Left hindlimb (tissue), 1 donor: ENCODE data around the gene TCHP.
A peak's percentile ranks its signal among the peaks of the same experiment; 100 is the strongest.
"Not testable (repeated sequence)": the region's sequence is repeated elsewhere in the genome, so short reads cannot be mapped to it uniquely, and the experiment has no call there.

Source experiments
- DNase-seq: peaks from one replicate; pipeline ENCODE4 v3.0.0-alpha.2; 2018

The TCHP gene

DNA sequence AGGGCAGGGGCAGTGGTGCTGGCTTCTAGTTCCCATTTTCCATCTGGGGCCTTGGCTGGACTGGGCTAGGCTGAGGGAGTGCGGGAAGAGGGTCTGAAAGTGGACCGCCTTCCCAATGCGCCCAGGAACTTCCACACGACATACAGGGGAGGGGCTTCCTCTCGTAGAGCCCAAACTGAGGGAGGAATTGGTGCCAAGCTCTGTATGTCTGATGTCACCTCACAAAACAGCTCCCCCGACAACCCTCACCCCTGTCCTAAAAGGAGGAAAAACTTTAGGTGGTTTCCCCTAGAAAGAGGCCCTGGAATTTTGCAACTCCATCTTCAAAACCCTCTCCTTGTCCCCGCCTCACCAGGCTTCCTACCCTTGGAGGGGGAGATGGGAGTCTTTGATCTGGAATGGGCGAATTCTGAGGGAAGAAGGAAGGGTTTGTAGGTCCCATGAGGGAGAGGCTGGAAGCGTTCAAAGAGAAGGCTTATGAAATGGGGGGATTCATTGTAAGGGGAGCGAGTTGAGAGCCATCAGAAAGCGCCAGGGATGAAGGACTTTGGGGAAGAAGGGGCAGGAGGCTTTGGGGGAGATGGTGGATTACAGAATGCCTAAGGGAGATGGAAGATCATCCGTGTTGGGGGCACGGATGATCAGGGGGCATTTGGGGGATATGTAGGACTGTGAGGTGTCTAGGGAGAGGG, 20.6 kb upstream of the TCHP start:
- peak; percentile 44 for DNase-seq

DNA sequence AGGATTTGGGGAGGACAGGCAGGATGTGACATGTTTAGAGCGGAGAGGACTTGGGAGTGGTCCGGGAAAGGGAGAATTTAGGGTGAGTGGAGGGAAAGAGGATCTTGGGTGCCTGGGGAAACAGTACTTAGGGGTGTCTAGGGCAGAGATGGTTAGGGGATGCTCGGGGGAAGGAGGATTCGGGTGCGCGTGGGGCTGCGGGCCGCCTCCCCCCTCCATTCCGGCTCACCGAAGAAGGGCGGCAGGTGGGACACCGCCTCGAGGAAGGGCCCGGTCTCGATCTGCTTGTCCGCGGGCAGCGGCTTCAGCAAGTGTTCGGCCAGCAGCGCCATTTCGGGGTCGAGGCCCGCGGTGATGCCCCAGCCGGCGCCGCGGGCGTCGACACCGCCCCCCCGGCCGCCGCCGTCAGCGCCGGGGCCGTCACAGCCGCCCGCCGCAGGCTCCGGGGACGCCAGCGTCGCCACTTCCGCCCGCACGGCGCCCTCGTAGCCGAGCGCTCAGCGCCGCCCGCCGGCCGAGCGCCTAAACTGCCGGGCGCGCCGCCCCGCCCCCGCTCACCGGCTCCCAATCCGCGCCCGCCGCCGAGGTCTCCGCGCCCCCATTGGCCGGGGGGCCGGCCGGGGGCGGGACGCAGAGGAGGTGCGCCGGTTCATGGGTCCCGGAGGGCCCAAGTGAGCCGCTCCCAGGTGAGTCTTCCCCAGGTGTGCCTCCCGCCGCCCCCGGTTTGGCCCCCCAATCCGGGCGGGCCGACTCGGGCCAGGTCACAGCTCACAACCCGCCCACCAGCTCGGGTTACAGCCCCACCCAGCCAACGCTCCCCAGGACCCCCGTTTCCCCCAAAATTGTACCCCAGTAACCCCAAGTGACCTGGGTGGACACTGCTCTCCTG, 19.8 kb upstream of the TCHP start, which contains the start of gene GLTP:
Gene GLTP (minus strand): TSS at position 499 of the 889 bp plus-strand sequence. CDS start 167 bp downstream, at position 332.
- peak; percentile 90 for DNase-seq

DNA sequence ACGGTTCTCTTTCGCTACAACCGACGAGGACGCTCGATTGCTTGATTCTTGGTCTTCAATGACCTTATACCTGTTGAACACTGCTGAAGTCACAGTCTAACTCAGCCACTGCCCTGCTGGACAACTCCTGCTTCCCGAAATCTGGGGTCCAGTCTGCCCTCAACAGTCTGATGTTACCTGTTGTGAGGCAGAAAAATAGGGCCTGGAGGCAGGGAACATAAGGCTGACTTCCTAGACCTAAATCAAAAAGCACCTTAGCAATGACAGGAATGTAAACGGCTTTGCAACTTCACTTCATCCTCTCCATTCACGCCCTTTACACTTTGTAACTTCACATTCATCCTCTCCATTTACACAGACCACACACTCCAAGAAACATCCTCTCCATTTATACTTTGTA, 19.1 kb upstream of the TCHP start:
- no peak for DNase-seq

DNA sequence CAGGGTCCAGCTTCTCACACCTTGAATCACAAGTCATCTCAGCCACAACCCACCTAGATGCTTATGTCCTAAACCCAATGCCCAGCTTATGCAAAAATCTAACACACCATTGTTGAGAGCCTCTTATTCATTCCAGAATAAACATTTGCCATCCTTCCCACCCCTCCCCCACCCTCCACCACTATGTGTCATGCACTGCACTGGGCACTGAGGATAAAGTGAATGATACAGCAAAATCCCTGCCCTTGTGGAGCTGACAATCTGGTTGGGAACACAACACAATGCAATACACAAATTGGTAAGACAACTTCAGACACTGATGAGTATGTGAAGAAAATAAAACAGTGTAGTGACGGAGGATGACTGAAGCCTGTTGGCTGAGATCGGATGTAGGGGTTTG, 18.3 kb upstream of the TCHP start:
- no peak for DNase-seq

DNA sequence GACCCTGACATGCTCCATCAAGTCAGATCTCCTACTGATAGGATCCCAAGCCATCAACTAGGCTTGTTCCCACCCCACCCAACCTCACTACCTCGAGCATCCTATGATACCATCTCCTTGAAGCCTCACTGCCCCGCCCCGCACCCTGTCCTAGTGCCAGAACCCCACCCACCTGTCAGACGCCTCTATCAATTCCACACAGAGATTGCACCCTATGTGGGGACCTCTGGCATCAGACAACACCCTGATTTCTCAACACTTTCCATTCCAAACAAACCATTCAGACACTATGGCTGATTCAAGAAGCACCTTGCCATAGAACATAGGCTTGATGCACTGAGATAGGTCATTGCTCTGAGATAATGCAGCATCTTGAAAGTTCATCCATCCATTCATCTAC, 16.6 kb upstream of the TCHP start:
- no peak for DNase-seq

DNA sequence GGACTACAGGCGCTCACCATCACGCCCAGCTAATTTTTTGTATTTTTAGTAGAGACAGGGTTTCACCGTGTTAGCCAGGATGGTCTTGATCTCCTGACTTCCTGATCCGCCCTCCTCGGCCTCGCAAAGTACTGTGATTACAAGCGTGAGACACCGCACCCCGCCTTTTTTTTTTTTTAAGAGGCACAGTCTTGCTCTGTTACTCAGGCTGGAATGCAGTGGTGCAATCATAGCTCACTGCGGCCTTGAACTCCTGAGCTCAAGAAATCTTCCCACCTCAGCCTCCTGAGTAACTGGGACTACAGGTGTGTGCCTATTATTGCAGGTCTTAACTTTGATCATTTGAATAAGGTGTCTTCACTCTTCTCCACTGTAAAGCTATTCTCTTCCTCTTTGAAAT, 14.5 kb upstream of the TCHP start:
- no peak for DNase-seq

DNA sequence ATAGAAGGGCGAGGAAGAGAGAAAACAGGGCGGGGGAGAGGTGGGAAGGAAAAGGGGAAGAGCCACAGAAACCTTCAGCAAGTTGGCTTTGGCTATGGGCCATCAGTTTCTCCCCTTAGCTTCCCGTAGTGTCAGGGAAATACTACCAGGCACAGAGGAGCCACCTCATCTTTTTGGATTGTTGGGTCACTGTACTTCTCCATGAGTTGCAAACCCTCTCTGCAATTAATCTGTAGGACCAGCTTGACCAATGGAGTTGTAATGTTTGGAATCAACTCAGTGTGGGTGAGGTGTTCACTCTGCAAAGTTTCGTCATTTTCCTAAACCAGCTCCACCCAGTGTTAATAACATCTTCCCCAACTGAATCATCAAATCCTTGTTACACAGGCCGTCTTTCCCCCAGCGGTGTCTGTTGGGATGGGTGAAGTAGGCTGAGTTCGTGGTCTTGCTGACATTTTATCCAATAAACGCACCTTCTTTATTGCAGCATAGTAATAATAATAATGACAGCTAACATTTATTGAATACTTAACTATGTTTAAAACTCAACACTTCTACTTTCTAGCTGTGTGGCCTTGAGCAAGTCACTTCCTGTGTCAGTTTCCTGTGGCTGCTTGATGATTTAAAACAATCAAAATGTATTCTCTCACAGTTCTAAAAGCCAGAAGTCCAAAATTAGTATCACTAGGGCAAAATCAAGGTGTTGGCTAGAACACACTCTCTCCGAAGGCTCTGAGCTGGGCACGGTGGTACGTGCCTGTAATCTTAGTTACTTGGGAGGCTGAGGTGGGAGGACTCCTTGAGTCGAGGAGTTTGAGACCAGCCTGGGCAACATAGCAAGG, 11.7 kb upstream of the TCHP start:
- no peak for DNase-seq

DNA sequence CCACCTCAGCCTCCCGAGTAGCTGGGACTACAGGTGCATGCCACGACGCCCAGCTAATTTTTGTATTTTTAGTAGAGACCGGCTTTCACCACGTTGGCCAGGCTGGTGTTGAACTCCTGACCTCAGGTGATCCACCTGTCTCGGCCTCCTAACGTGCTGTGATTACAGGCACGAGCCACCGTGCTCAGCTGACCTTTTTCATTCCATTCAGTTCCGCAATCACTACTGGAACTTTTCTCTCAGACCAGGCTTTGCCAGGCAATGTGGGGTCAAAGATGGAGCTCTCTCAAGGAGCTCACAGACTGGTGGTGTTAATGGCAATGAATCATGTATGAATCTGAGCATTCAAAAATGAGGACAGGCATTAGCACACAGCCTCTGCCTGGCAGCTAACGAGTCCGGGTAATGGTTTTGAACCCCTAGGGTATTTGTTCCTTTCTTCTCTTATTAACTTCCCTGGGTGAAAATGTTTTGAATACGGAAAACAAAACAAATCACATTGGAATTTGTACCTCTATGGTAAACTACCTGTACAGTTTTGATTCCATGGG, 9.4 kb upstream of the TCHP start:
- no peak for DNase-seq

DNA sequence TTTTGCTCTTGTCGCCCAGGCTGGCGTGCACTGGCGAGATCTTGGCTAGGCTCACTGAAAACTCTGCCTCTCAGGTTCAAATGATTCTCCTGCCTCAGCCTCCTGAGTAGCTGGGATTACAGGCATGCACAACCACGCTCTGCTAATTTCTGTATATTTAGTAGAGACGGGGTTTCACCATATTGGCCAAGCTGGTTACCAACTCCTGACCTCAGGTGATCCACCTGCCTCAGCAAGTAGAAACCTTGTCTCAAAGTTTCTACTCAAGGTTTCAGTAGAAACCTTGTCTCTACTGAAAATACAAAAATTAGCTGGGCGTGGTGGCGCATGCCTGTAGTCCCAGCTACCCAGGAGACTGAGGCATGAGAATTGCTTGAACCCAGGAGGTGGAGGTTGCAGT, 8.3 kb upstream of the TCHP start:
- DNase-seq, result not testable (repeated sequence)

DNA sequence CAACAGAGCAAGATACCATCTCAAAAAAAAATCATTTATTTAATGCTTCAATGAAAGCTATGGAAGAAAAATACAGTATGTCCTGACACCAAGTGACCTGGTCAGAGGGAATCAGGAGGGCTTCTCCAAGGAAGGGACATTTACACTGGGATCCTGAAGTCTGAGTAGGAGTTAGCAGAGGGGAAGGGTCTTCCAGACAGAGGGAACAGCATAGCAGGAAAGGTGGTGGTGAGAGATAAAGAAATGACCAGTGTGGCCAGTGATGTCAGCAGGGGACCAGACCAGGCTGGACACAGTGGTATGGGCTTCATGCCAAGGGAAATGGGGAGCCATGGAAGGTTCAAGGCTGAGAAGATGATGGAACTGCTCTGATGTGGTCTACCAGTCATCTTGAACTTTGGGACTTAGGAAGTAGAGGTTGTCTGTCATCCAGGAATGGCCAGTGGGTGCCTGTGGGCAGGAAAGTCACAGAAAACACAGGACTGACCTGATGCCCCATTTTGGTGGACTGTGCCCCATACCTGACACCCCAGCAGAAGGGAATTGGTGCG, 7.8 kb upstream of the TCHP start:
- DNase-seq, result no peak

DNA sequence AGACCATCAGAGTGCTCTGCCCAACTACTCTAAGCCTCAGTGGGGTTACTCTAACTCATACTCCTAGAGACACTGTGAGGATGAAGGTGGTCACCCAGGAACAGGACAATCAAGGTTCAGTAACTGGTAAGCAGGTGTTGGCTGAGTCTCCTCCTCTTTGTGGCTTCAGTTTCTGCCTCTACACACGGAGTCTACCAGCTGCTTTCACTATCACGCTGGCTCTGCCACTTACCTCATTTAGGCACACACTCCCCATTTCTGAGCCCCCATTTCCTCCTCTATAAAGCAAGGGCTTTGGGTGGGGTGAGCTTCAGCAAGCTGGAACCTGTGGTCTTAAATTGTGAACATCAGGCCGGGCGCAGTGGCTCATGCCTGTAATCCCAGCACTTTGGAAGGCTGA, 7.3 kb upstream of the TCHP start:
- DNase-seq, result no peak

DNA sequence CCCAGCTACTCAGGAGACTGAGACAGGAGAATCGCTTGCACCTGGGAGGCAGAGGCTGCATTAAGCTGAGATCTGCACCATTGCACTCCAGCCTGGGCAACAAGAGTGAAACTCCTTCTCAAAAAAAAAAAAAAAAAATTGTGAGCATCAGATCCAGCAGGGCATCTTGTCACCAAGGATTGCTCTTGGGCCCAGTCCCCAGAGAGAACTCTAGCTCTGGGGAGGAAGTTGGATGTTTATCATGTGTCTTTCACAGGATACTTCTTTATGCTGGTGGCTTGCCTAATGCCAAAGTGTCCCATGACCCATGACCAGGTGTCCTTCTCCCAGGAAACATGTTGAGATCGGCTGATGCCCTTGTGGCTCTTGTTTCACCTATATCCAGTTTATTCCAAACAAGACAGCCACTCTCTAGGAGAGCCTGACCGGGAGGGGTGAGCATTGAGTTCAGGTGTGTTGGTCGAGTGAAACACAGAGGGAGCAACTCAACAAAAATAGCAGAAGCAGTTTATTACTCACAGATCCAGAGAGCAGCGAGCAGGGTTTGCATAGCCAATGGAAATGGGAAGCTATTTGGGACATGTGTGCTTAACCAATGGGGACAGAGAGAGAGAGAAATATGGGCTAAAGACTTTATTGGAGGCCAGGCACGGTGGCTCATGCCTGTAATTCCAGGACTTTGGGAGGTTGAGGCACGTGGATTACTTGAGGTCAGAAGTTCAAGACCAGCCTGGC, 6.6 kb upstream of the TCHP start:
- no peak for DNase-seq

DNA sequence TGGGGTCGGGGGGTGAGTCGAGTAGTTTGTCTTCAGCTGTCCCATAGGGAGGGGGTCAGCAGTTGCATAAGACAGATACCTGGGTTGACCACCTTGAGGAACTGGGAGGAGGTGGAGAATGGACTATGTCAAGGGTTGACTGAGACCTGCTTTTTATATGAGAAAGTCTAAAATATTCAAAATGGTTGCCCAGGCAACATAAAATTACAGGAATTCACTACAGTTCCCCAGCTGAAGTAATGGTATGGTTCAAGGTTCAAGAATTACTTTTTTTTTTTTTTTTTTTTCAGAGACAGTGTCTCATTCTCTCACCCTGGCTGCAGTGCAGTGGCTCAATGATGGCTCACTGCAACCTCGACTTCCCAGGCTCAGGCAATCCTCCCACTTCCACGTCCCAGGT, 5.1 kb upstream of the TCHP start:
- no peak for DNase-seq

DNA sequence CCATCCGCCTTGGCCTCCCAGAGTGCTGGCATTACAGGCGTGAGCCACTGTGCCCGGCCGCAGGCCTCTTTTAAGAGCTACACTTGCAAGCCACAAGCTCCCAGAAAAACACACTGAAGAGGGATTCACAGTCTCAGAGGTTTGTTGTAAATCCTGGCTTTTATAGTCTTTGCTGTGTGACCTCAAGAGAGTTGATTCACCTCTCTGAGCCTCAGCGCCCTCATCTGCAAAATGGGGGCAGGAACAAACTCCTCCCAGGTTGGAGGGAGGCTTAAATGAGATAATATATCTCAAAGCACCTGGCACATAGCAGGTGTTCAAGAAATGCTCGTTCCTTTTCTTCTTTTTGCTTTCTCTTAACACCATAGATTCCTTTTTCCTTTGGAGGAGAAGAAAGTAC, 3.9 kb upstream of the TCHP start:
- no peak for DNase-seq

DNA sequence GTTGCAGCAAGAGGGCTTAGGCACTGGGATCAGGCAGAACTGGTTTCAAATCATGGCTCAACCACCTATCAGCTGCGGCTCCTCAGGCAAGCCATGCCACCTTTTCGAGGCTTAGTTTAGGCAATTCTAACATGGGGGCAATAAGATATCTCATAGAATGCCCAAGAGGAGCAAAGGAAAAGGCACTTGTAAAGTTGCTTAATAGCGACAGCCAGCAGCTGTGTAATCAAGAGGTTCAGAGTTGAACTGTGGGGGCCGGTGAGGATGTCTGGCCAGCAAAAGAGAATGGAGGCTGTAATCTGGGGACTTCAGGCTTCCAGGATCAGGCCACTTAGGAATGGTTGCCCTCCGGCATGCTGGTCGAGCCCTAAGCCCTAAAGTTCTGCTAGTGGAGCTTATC, 3.0 kb upstream of the TCHP start:
- no peak for DNase-seq

DNA sequence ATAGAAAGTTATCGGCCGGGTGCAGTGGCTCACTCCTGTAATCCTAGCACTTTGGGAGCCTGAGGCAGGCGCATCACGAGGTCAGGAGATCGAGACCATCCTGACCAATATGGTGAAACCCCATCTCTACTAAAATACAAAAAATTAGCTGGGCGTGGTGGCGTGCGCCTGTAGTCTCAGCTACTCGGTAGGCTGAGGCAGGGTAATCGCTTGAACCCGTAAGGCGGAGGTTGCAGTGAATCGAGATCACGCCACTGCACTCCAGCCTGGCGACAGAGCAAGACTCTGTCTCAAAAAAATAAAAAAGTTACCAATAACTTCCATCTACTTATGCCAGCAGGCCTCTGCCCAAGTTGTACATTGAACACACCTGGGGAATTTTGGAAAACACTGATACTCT, 729 bp upstream of the TCHP start:
- not testable (repeated sequence) for DNase-seq

DNA sequence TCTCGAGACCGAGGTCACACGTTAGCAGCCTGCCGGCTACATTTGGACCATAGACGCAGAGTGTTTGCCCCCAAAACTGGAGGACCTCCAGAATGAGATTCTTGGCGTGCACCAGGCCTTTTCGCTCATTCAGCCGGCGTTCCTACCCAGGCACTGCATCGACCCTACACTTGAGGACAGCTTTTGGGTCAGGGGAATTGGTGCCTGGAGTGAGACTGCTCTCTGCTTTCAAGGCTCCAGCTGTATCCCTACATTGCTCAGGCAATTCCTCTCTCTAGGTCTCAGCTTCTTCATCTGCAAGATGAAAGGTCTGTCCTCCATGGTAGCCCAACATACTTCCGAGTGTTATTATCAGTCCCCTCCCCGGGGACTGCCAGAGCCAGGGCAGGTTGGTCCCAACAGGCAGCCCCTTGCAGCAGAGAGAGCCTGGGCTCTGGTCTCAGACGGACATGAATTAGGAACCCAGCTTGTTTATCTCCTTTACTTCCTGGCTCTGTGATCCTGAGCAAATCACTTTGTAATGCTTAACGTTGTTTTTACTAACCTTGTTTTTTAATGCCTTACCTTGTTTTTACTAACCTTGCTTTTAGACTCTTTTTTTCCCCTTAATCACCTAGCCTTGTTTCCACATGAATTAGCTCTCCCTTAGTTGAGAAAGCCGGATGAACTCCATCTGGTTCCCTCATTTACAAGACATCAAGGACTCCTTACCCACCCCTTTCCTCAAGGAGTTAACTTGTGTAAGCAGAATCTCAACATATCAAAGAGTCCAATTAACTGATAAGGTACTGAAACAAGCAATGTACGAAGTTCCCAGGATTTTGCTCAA, 892 bp downstream of the TCHP start:
- DNase-seq, result no peak

DNA sequence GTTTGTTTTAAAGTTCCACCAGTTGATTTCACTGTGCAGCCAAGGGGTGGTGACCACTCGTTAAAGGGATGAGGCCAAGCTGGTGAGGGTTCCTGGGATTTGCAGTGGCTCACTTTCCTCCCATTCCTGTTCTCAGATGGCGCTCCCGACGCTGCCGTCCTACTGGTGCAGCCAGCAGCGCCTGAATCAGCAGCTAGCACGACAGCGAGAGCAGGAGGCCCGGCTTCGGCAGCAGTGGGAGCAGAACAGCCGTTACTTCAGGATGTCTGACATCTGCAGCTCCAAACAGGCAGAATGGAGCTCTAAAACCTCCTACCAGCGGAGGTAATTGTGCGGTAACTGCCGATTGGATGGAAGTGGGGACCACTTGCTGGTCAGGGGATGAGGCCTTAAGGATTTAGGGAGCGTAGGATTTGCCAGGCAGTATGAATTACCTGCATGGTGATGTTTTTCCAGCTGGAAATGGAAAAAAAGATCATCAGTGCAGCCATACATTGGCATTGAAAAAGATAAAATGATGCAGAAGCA, 2.9 kb downstream of the TCHP start:
- no peak for DNase-seq

DNA sequence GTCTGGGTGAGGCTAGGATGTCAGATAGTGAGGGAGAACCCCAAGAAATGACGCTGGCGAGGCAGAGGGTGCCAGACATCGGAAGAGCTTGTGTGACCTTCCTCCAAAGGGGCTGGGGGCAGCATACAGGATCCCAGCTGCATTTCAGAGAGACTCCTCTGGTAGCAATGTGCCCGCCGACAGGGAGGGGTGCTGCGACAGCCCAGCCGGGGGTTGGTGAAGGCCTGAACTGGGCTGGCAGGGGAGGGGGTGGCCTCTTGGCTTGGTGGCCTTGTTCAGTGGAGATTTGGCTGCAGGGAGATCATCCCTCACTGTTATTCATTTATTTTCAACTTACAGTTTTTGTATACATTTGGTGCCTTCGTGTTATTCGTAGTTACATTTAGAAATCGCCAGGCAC, 5.2 kb downstream of the TCHP start:
- DNase-seq, result no peak

DNA sequence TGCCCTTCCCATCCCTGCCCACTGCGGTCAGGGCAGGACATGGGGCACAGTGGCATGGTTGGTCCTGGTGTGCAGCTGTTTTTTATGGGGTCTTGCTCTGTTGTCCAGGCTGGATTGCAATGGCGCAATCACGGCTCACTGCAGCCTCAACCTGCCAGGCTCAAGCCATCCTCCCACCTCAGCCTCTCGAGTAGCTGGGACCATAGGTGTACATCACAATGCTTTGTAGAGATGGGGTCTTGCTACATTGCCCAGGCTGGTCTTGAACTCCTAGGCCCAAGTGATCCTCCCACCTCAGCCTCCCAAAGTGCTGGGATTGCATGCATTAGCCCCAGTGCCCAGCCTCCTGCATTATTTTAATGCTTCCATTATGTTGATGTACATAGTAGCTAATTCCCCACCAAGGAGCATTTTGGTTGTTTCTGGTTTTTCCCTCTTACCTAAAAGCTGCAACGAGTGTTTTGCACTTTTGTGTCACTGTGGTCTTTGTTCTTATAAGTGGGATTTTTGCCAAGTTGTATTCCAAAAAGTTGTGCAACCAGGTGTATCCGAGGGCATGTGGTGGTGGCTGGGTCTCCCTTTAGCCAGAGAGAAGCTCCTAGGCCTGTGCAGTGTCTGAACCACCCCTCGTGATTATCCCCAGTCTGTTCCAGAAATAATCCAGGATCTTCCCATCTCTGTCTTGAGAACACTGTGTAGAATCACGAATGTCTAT, 10.3 kb downstream of the TCHP start:
- no peak for DNase-seq
